ENCODE measurements around the gene MAPK8IP3. TPM values are rescaled to one million over a fixed set of nuclear protein-coding genes. Genes with fewer than 3 reads are reported as not detected.

MAPK8IP3 gene
- 25.5 to 71.3 TPM (median 51.4 TPM) in 5 replicates for total RNA-seq (2022; extraction: Qiagen RNA extraction)

GRCh38 chr16:1705688-1706385, at the start of gene MAPK8IP3:
TSS of gene MAPK8IP3 (plus strand) at chr16:1706195. CDS start at chr16:1706340, 145 bp downstream.

GRCh38 chr16:1677942-1678499, 28.0 kb upstream of the MAPK8IP3 start, which contains the start of gene JPT2:
TSS of gene JPT2 (plus strand) at chr16:1678279. CDS start at chr16:1678313, 34 bp downstream.

GRCh38 chr16:1771188-1771863, 65.3 kb downstream of the MAPK8IP3 start, which contains the start of gene NME3:
TSS of gene NME3 (minus strand) at chr16:1771543. CDS start at chr16:1771534, 9 bp downstream.

GRCh38 chr16:1772362-1772907, 66.4 kb downstream of the MAPK8IP3 start, which contains the start of gene EME2:
TSS of gene EME2 (plus strand) at chr16:1772810. CDS start at chr16:1773228, 418 bp downstream.

GRCh38 chr16:1772908-1773702, 67.1 kb downstream of the MAPK8IP3 start, which contains the start of gene MRPS34:
TSS of gene MRPS34 (minus strand) at chr16:1773134. CDS start at chr16:1773119, 15 bp downstream.

GRCh38 chr16:1782408-1783264, 76.6 kb downstream of the MAPK8IP3 start, which contains the start of the genes NUBP2 and SPSB3:
TSS of gene NUBP2 (plus strand) at chr16:1782960. CDS start at chr16:1783021, 61 bp downstream.
TSS of gene SPSB3 (minus strand) at chr16:1782571. CDS start at chr16:1781483, 1,088 bp downstream.

GRCh38 chr16:1793578-1794220, 87.7 kb downstream of the MAPK8IP3 start, which contains the start of gene IGFALS:
TSS of gene IGFALS (minus strand) at chr16:1793705. CDS start at chr16:1793652, 53 bp downstream.

Other genes starting within 250 kb of the MAPK8IP3 start
- 41.1 to 73.1 TPM (median 66.8 TPM) in 5 replicates for gene CLCN7, start 231.2 kb upstream of the MAPK8IP3 start, total RNA-seq (2022; extraction: Qiagen RNA extraction)
- gene PTX4, start 217.3 kb upstream of the MAPK8IP3 start, total RNA-seq (2022; extraction: Qiagen RNA extraction) = not detected in 5 replicates
- gene TELO2, start 212.8 kb upstream of the MAPK8IP3 start, total RNA-seq (2022; extraction: Qiagen RNA extraction) = 22.4 to 37.9 TPM (median 33.0 TPM) in 5 replicates
- gene TMEM204, start 172.5 kb upstream of the MAPK8IP3 start, total RNA-seq (2022; extraction: Qiagen RNA extraction) = 0.07 to 0.17 TPM (median 0.11 TPM) in 5 replicates
- gene IFT140, start 94.1 kb upstream of the MAPK8IP3 start, total RNA-seq (2022; extraction: Qiagen RNA extraction) = 7.3 to 11.3 TPM (median 8.7 TPM) in 5 replicates
- 9.8 to 18.9 TPM (median 15.6 TPM) in 5 replicates for gene CRAMP1, start 93.8 kb upstream of the MAPK8IP3 start, total RNA-seq (2022; extraction: Qiagen RNA extraction)
- gene JPT2, start 27.9 kb upstream of the MAPK8IP3 start, total RNA-seq (2022; extraction: Qiagen RNA extraction) = 173 to 201 TPM (median 193 TPM) in 5 replicates
- gene NME3, start 65.3 kb downstream of the MAPK8IP3 start, total RNA-seq (2022; extraction: Qiagen RNA extraction) = 32.3 to 47.5 TPM (median 40.9 TPM) in 5 replicates
- 4.2 to 10.4 TPM (median 8.9 TPM) in 5 replicates for gene EME2, start 66.6 kb downstream of the MAPK8IP3 start, total RNA-seq (2022; extraction: Qiagen RNA extraction)
- gene MRPS34, start 66.9 kb downstream of the MAPK8IP3 start, total RNA-seq (2022; extraction: Qiagen RNA extraction) = 169 to 265 TPM (median 236 TPM) in 5 replicates
- 14.4 to 25.2 TPM (median 23.1 TPM) in 5 replicates for gene SPSB3, start 76.4 kb downstream of the MAPK8IP3 start, total RNA-seq (2022; extraction: Qiagen RNA extraction)
- gene NUBP2, start 76.8 kb downstream of the MAPK8IP3 start, total RNA-seq (2022; extraction: Qiagen RNA extraction) = 52.6 to 79.7 TPM (median 76.6 TPM) in 5 replicates
- 0.05 to 0.13 TPM (median 0.05 TPM) in 3 of 5 replicates, not detected in the others for gene IGFALS, start 87.5 kb downstream of the MAPK8IP3 start, total RNA-seq (2022; extraction: Qiagen RNA extraction)
- gene HAGH, start 120.6 kb downstream of the MAPK8IP3 start, total RNA-seq (2022; extraction: Qiagen RNA extraction) = 50.3 to 70.7 TPM (median 65.9 TPM) in 5 replicates
- 41.2 to 49.0 TPM (median 44.9 TPM) in 5 replicates for gene FAHD1, start 121.0 kb downstream of the MAPK8IP3 start, total RNA-seq (2022; extraction: Qiagen RNA extraction)
- 1.0 to 1.7 TPM (median 1.3 TPM) in 5 replicates for gene MEIOB, start 166.0 kb downstream of the MAPK8IP3 start, total RNA-seq (2022; extraction: Qiagen RNA extraction)
- 1.2 to 1.9 TPM (median 1.6 TPM) in 5 replicates for gene HS3ST6, start 212.2 kb downstream of the MAPK8IP3 start, total RNA-seq (2022; extraction: Qiagen RNA extraction)
- 32.7 to 40.4 TPM (median 38.3 TPM) in 5 replicates for gene MSRB1, start 237.0 kb downstream of the MAPK8IP3 start, total RNA-seq (2022; extraction: Qiagen RNA extraction)
- gene RPL3L, start 248.5 kb downstream of the MAPK8IP3 start, total RNA-seq (2022; extraction: Qiagen RNA extraction) = 0.08 to 0.14 TPM in 2 of 5 replicates, not detected in the others

All from A549 treated with dexamethasone at 1 μM for 4 hours (cell line).